Lung (tissue), 16 donors: ENCODE data around the gene WDR88. TPM values are rescaled to one million over a fixed set of nuclear protein-coding genes. Genes with fewer than 3 reads are reported as not detected.

Experiments used
- ATAC-seq: fragments of 200-7000 bp; cut with Tn5 transposase; one replicate; pipeline ENCODE4 v1.9.1; 2020; ENCODE audit warnings: moderate number of reproducible peaks; ENCODE audit not compliant: insufficient read depth, low FRiP score
- DNase-seq, 3 donors: peaks; one replicate each; pipeline ENCODE4 v3.0.0-alpha.2; 2013 to 2017
- H3K27ac ChIP-seq, 2 donors: one replicate each; pipeline ENCODE4 v1.5.1; 2013; ENCODE audit warnings: mild to moderate bottlenecking in 2 of 2, moderate library complexity in 2 of 2, control low read depth in 1 of 2, inconsistent platforms in 1 of 2, low read depth in 1 of 2, low read length in 1 of 2
- H3K27me3 ChIP-seq, 3 donors: one replicate each; pipeline ENCODE4 v1.5.1; 2013; ENCODE audit warnings: low read length in 2 of 3; ENCODE audit not compliant: control insufficient read depth in 3 of 3, insufficient read depth in 3 of 3
- H3K36me3 ChIP-seq, 4 donors: one replicate each; pipeline ENCODE4 v1.5.1; 2013; ENCODE audit warnings: low read length in 4 of 4, mild to moderate bottlenecking in 1 of 4, moderate library complexity in 1 of 4; ENCODE audit not compliant: control insufficient read depth in 4 of 4, insufficient read depth in 4 of 4
- H3K4me1 ChIP-seq, 5 donors: one replicate each; pipeline ENCODE4 v1.5.1; 2013; ENCODE audit warnings: low read length in 5 of 5, mild to moderate bottlenecking in 2 of 5, moderate library complexity in 1 of 5; ENCODE audit not compliant: control insufficient read depth in 5 of 5, insufficient read depth in 5 of 5
- H3K4me3 ChIP-seq: one replicate; pipeline ENCODE4 v1.5.1; 2013; ENCODE audit warnings: mild to moderate bottlenecking, control low read depth, moderate library complexity
- H3K9ac ChIP-seq, 2 donors: one replicate each; pipeline ENCODE4 v1.5.1; 2013; ENCODE audit warnings: low read length in 2 of 2, control low read depth in 1 of 2; ENCODE audit not compliant: insufficient read depth in 1 of 2
- H3K9me3 ChIP-seq, 4 donors: one replicate each; pipeline ENCODE4 v1.5.1; 2013; ENCODE audit warnings: low read length in 3 of 4, mild to moderate bottlenecking in 1 of 4, moderate library complexity in 1 of 4; ENCODE audit not compliant: control insufficient read depth in 4 of 4, insufficient read depth in 3 of 4
- CTCF ChIP-seq: IDR thresholded peaks from 2 replicates; pipeline ENCODE4 v1.5.1; 2012; ENCODE audit warnings: mild to moderate bottlenecking; ENCODE audit errors: control extremely low read depth, extremely low read depth
- WGBS, 2 donors: extraction: QIAGEN DNeasy Blood & Tissue Kit; methylation state at CpG; one replicate each; pipeline ENCODE4 v1.1.7; 2013; 5-methylcytosine and 5-hydroxymethylcytosine counted together
- long read RNA-seq, 5 donors: transcript quantifications; one replicate each; lab custom pipeline, GENCODE V29; 2026
- polyA plus RNA-seq, 2 donors: library from polyadenylated mRNA; stranded (reverse); fragments of 200-250 nt; gene quantifications; one replicate each; pipeline ENCODE4 v1.2.1, GENCODE V29; 2013
- total RNA-seq, 2 donors: library from RNA; depleted of rRNA in 1 of 2; stranded (reverse); fragments of >200 nt in 1 of 2; gene quantifications; one replicate each; pipeline ENCODE4 v1.2.1, GENCODE V29; 2014 to 2021
- donor health status: control.
- donor health status: control.
- donor health status: Bipolar disorder and iron deficiency.
- donor health status: healthy.
- donor health status: DM: yes; HTN: yes; CAD: no.

Gene WDR88
- not detected for total RNA-seq
- polyA plus RNA-seq = not detected
- long read RNA-seq, donor 1 = 0 reads
- long read RNA-seq, donor 2 = 0 reads
- long read RNA-seq, donor 3 = 0 reads
- long read RNA-seq, donor 4 = 0 reads
- long read RNA-seq, donor 5, partial matches to known transcripts = 8 of 8 reads
- long read RNA-seq, donor 5, other reads (novel, unspliced or antisense) = 0 of 8 reads

GRCh38 chr19:33132021-33132420 lies at the start of gene WDR88:
Gene WDR88, plus strand, starts transcription at chr19:33132114. Its CDS starts 56 bp downstream, at chr19:33132170.
- DNase-seq (no peak), ATAC-seq (no peak)
- H3K27me3 ChIP-seq = peaks cover 0 to 12% (median 0%) of the 10 kb centered on the region in 3 donors
- H3K27ac ChIP-seq = no peak within 1 kb of the TSS
- H3K9me3 ChIP-seq = peaks cover 0 to 3% (median 0%) of the 10 kb centered on the region in 4 donors
- no peak for TF ChIP-seq CTCF
- H3K9ac ChIP-seq = no peak within 1 kb of the TSS
- 83 to 93% methylated on average over 43 of the region's 43 CpGs for WGBS, 2 donors
- H3K4me3 ChIP-seq = no peak within 1 kb of the TSS
- no peaks in the 10 kb centered on the region for H3K4me1 ChIP-seq
- H3K36me3 ChIP-seq = peaks cover 0 to 16% (median 8%) of the 10 kb centered on the region in 4 donors

- no peak for DNase-seq
- H3K27me3 ChIP-seq = no peaks in the 10 kb centered on the region
- H3K27ac ChIP-seq = no peak overlapping the region
- no peak for ATAC-seq
- no peak overlapping the region for H3K4me3 ChIP-seq
- 96 to 98% methylated on average over 3 of the region's 3 CpGs for WGBS, 2 donors
- peaks cover 12 to 16% (median 15%) of the 10 kb centered on the region in 4 donors for H3K36me3 ChIP-seq
- H3K9ac ChIP-seq = no peak overlapping the region
- no peaks in the 10 kb centered on the region for H3K9me3 ChIP-seq
- H3K4me1 ChIP-seq = peaks cover 0 to 9% (median 7%) of the 10 kb centered on the region in 5 donors
- TF ChIP-seq CTCF = no peak
Measured at GRCh38 chr19:33085570-33086128, 46.3 kb upstream of the WDR88 start.

- no peak for DNase-seq
Measured at GRCh38 chr19:33086955-33087354, 45.0 kb upstream of the WDR88 start.

More at GRCh38 chr19:33086955-33087354, 45.0 kb upstream of the WDR88 start:
- Histone ChIP-seq H3K9me3 (no peaks in the 10 kb centered on the region), H3K36me3 (peaks cover 16 to 26% (median 16%) of the 10 kb centered on the region in 4 donors), H3K27ac (no peak overlapping the region), H3K27me3 (no peaks in the 10 kb centered on the region), H3K4me3 (no peak overlapping the region), H3K9ac (no peak overlapping the region), H3K4me1 (peaks cover 0 to 5% (median 3%) of the 10 kb centered on the region in 5 donors)
- no peak for ATAC-seq
- 85 to 95% methylated on average over 1 of the region's 1 CpG for WGBS, 2 donors
- no peak for TF ChIP-seq CTCF
